Smooth muscle cell (in vitro differentiated cells): ENCODE results near the gene ZXDC. TPM values are rescaled to one million over a fixed set of nuclear protein-coding genes. Genes with fewer than 3 reads are reported as not detected.

Experiments
- DNase-seq: peaks from one replicate; lab custom pipeline; 2025; ENCODE audit not compliant: unreplicated experiment; lab: John Stamatoyannopoulos, UW
- H2AFZ ChIP-seq: fragments of 200-600 bp; sonication (generic); 2 replicates; pipeline ENCODE4 v1.6.0; 2016; ENCODE audit warnings: antibody characterized with exemption, low read depth, mild to moderate bottlenecking
- H3F3A ChIP-seq: fragments of 200-600 bp; sonication (generic); 2 replicates; pipeline ENCODE4 v1.6.0; 2017; ENCODE audit warnings: antibody characterized with exemption, low read depth
- H3K27ac ChIP-seq: fragments of 200-600 bp; sonication (generic); 2 replicates; pipeline ENCODE4 v1.5.1; 2016; ENCODE audit warnings: low read depth, mild to moderate bottlenecking
- H3K27me3 ChIP-seq: fragments of 200-600 bp; sonication (generic); 2 replicates; pipeline ENCODE4 v1.6.1; 2016; ENCODE audit warnings: low read depth, mild to moderate bottlenecking
- H3K36me3 ChIP-seq: fragments of 200-600 bp; sonication (generic); 2 replicates; pipeline ENCODE4 v1.5.1; 2016; ENCODE audit warnings: low read depth
- H3K4me1 ChIP-seq: fragments of 200-600 bp; sonication (generic); 2 replicates; pipeline ENCODE4 v1.5.1; 2016; ENCODE audit warnings: low read depth
- H3K4me2 ChIP-seq: fragments of 200-600 bp; sonication (generic); 2 replicates; pipeline ENCODE4 v1.6.0; 2016; ENCODE audit warnings: mild to moderate bottlenecking
- H3K4me3 ChIP-seq: fragments of 200-600 bp; sonication (generic); 2 replicates; pipeline ENCODE4 v1.5.1; 2016; ENCODE audit warnings: mild to moderate bottlenecking
- H3K79me2 ChIP-seq: fragments of 200-600 bp; sonication (generic); 2 replicates; pipeline ENCODE4 v1.6.0; 2016; ENCODE audit warnings: low read depth, mild to moderate bottlenecking
- H3K9ac ChIP-seq: fragments of 200-600 bp; sonication (generic); 2 replicates; pipeline ENCODE4 v1.6.0; 2016; ENCODE audit warnings: low read depth
- H3K9me3 ChIP-seq: fragments of 200-600 bp; sonication (generic); replicated peaks from 2 replicates; pipeline ENCODE4 v1.5.1; 2016; ENCODE audit warnings: low read depth
- H4K20me1 ChIP-seq: fragments of 200-600 bp; sonication (generic); 2 replicates; pipeline ENCODE4 v1.6.0; 2016; ENCODE audit warnings: low read depth
- WGBS: methylation state at CpG from one replicate; pipeline ENCODE4 v1.1.7; 2016; ENCODE audit warnings: low lambda C conversion rate; 5-methylcytosine and 5-hydroxymethylcytosine counted together
- polyA plus RNA-seq: library from polyadenylated mRNA; unstranded; fragments of >200 nt; fragmentation: Nextera tagmentation; extraction: Ambion mirVana; gene quantifications from 2 replicates; pipeline ENCODE4 v1.2.1, GENCODE V29; 2016
- total RNA-seq: library from RNA; depleted of rRNA; stranded (reverse); fragments of >200 nt; gene quantifications from 2 replicates; pipeline ENCODE4 v1.2.3, GENCODE V29; 2014
- TF ChIP-seq, protein P1 (sequence below): fragments of 200-600 bp; sonication (generic); IDR thresholded peaks from 2 replicates; pipeline ENCODE4 v1.5.1; 2017; ENCODE audit warnings: borderline replicate concordance, mild to moderate bottlenecking, antibody characterized with exemption; ENCODE audit not compliant: insufficient read depth, poor library complexity, severe bottlenecking

ZXDC gene
- total and polyA plus RNA-seq, 2 experiments from 2014 or later, result 9.2 to 20.4 TPM

DNA sequence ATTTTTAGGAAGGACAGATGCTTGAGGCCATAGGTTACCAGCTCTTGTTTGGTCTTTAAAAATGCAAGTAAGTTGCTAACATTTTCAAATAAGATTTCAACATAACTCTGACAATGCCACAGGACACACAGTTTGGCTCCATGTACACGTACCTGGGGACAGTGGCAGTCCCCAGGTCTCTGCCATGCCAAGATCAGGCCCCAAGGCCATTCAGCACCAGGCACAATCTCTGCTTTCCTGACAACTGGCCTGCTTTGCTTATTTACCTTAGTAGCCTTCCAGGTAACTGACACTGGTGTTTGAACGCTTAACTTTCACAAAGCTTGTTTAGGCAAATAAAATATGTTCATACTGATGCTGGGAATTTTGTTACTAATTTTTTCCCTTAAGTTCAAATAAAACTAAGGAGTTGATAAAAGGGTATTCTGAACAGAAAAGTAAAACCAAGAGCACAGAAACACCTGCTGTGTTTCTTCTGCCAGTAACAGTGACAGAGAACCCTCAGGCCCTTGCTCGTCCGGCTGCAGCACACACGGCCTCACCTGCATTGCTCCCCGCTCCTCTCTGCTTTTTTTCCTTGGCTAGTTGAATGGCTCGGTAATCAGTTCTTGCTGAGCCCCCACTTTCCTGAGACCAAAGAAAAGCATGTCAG lies 16.5 kb downstream of the ZXDC start:
- H4K20me1 ChIP-seq, result peaks cover 62% of the 10 kb centered on the region
- H3K4me3 ChIP-seq, result no peak overlapping the region
- H3K27me3 ChIP-seq, result no peaks in the 10 kb centered on the region
- DNase-seq, result no peak
- no peak overlapping the region for H2AFZ ChIP-seq
- H3K36me3 ChIP-seq, result peaks cover 21% of the 10 kb centered on the region
- no peak overlapping the region for H3K9ac ChIP-seq
- TF ChIP-seq, protein P1, sequence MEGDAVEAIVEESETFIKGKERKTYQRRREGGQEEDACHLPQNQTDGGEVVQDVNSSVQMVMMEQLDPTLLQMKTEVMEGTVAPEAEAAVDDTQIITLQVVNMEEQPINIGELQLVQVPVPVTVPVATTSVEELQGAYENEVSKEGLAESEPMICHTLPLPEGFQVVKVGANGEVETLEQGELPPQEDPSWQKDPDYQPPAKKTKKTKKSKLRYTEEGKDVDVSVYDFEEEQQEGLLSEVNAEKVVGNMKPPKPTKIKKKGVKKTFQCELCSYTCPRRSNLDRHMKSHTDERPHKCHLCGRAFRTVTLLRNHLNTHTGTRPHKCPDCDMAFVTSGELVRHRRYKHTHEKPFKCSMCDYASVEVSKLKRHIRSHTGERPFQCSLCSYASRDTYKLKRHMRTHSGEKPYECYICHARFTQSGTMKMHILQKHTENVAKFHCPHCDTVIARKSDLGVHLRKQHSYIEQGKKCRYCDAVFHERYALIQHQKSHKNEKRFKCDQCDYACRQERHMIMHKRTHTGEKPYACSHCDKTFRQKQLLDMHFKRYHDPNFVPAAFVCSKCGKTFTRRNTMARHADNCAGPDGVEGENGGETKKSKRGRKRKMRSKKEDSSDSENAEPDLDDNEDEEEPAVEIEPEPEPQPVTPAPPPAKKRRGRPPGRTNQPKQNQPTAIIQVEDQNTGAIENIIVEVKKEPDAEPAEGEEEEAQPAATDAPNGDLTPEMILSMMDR, result no peak
- H3K4me2 ChIP-seq, result no peak overlapping the region
- no peak overlapping the region for H3K27ac ChIP-seq
- H3K9me3 ChIP-seq, result no peaks in the 10 kb centered on the region
- H3F3A ChIP-seq, result no peaks in the 10 kb centered on the region
- no peaks in the 10 kb centered on the region for H3K4me1 ChIP-seq
- H3K79me2 ChIP-seq, result peaks cover 11% of the 10 kb centered on the region
- WGBS, result 98% methylated on average over 7 of the region's 7 CpGs

DNA sequence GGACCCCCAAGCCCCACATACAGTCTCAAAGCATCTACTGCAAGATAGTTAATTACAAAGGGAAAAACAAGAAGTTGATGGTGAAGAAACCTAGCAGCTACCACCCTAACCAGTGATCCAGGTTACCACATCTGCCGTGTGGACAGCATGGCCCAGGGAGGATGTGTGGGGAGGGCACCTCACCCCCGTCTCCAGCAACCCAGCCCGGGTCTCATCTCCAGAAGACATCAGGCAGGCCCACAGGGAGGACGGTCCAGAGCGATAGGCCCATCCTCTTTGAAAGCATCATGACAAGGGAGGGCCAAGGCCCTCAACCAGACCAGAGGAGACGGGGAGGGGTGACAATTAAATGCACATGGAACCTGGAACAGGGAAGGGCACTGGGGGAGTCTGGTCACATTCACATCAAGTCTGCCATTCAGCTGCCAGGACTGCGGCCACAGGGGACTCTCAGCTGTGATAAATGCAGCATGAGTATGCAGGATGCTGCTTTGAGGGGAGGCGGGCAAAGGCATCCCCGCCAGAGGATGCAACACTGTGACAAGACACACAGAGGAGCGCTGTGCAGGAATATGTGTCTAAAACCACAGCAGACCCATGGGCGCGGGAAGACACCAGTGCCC lies 18.8 kb downstream of the ZXDC start:
- TF ChIP-seq, protein P1, result no peak
- Histone ChIP-seq H4K20me1 (peaks cover 59% of the 10 kb centered on the region), H3K27me3 (no peaks in the 10 kb centered on the region), H3K79me2 (peaks cover 4% of the 10 kb centered on the region), H3F3A (no peaks in the 10 kb centered on the region), H3K9me3 (no peaks in the 10 kb centered on the region), H3K36me3 (peaks cover 20% of the 10 kb centered on the region), H2AFZ (no peak overlapping the region), H3K4me2 (no peak overlapping the region), H3K27ac (no peak overlapping the region), H3K9ac (no peak overlapping the region), H3K4me3 (no peak overlapping the region), H3K4me1 (no peaks in the 10 kb centered on the region)
- WGBS, result 94% methylated on average over 12 of the region's 12 CpGs
- no peak for DNase-seq

DNA sequence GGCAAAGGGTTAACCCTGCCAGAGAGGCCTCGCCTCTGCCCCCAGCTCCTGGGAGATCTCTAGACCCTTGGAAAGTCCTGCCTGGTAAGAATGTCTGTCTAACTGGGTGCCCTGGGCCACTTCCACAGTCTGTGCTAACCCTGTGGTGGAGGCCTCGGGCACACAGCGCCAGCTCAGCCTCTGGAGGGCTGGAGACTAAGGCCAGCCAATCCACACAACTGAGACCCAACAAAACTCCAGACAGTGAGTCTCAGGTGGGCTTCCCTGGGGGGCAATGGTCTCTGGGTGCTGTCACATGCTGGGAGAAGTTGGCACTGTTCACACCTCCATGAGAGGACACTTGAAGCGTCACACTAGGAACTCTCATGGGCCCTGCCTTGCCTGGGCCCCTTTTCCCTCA lies 19.5 kb downstream of the ZXDC start:
- H3K27ac ChIP-seq, result no peak overlapping the region
- 92% methylated on average over 4 of the region's 4 CpGs for WGBS
- H3F3A ChIP-seq, result no peaks in the 10 kb centered on the region
- no peak overlapping the region for H3K4me2 ChIP-seq
- H3K9ac ChIP-seq, result no peak overlapping the region
- no peaks in the 10 kb centered on the region for H3K9me3 ChIP-seq
- no peaks in the 10 kb centered on the region for H3K27me3 ChIP-seq
- no peak for DNase-seq
- peaks cover 59% of the 10 kb centered on the region for H4K20me1 ChIP-seq
- H3K36me3 ChIP-seq, result peaks cover 14% of the 10 kb centered on the region
- H2AFZ ChIP-seq, result no peak overlapping the region
- peaks cover 4% of the 10 kb centered on the region for H3K79me2 ChIP-seq
- H3K4me3 ChIP-seq, result no peak overlapping the region
- TF ChIP-seq, protein P1, result no peak
- H3K4me1 ChIP-seq, result no peaks in the 10 kb centered on the region
